Neural cell (in vitro differentiated cells): Measurements from ENCODE around the gene PDE6C. TPM values are rescaled to one million over a fixed set of nuclear protein-coding genes. Genes with fewer than 3 reads are reported as not detected.

Experiments used
- H2AFZ ChIP-seq: fragments of 200-600, 300-800 bp; sonication (generic), shearing (Covaris generic); 2 replicates; pipeline ENCODE4 v1.6.0; 2014; ENCODE audit warnings: low read depth, mild to moderate bottlenecking, antibody characterized with exemption, low read length, moderate library complexity
- H3F3A ChIP-seq: fragments of 200-600 bp; shearing (Covaris generic); 2 replicates; pipeline ENCODE4 v1.6.1; 2016; ENCODE audit warnings: mild to moderate bottlenecking, moderate library complexity, mixed read lengths, antibody characterized with exemption, low read length; ENCODE audit not compliant: insufficient read depth, poor library complexity, severe bottlenecking
- H3K27ac ChIP-seq: fragments of 200-600, 300-800 bp; sonication (generic), shearing (Covaris generic); 2 replicates; pipeline ENCODE4 v1.5.1; 2014; ENCODE audit warnings: mild to moderate bottlenecking, low read length, moderate library complexity
- H3K27me3 ChIP-seq: fragments of 300-800, 200-600 bp; sonication (generic), shearing (Covaris generic); 2 replicates; pipeline ENCODE4 v1.6.0; 2014; ENCODE audit warnings: mild to moderate bottlenecking, low read depth, low read length, moderate library complexity; ENCODE audit not compliant: insufficient read depth
- H3K36me3 ChIP-seq: fragments of 300-800, 200-600 bp; sonication (generic), shearing (Covaris generic); 2 replicates; pipeline ENCODE4 v1.5.1; 2014; ENCODE audit warnings: mild to moderate bottlenecking, antibody characterized with exemption, low read length, moderate library complexity; ENCODE audit not compliant: insufficient read depth
- H3K4me2 ChIP-seq: fragments of 300-800, 200-600 bp; sonication (generic), shearing (Covaris generic); 2 replicates; pipeline ENCODE4 v1.6.0; 2014; ENCODE audit warnings: mild to moderate bottlenecking, low read length
- H3K4me3 ChIP-seq: fragments of 300-800, 200-600 bp; sonication (generic), shearing (Covaris generic); 2 replicates; pipeline ENCODE4 v1.5.1; 2014; ENCODE audit warnings: mild to moderate bottlenecking, low read length, moderate library complexity
- H3K79me2 ChIP-seq: fragments of 200-600 bp; shearing (Covaris generic); replicated peaks from 2 replicates; pipeline ENCODE4 v1.6.0; 2014; ENCODE audit warnings: mild to moderate bottlenecking, low read length, moderate library complexity; ENCODE audit not compliant: insufficient read depth
- H3K9ac ChIP-seq: fragments of 300-800, 200-600 bp; sonication (generic), shearing (Covaris generic); 2 replicates; pipeline ENCODE4 v1.6.1; 2016; ENCODE audit warnings: mild to moderate bottlenecking, low read length, mixed read lengths
- H3K9me2 ChIP-seq: fragments of 200-600 bp; shearing (Covaris generic); 2 replicates; pipeline ENCODE4 v1.6.1; 2016; ENCODE audit warnings: mild to moderate bottlenecking, low read length, mixed read lengths; ENCODE audit not compliant: insufficient read depth
- H3K9me3 ChIP-seq: fragments of 200-600, 300-800 bp; sonication (generic), shearing (Covaris generic); 2 replicates; pipeline ENCODE4 v1.6.1; 2016; ENCODE audit warnings: mild to moderate bottlenecking, mixed run types, low read length, moderate library complexity, mixed read lengths
- H4K20me1 ChIP-seq: fragments of 200-600 bp; shearing (Covaris generic); 2 replicates; pipeline ENCODE4 v1.6.1; 2016; ENCODE audit warnings: mild to moderate bottlenecking, mixed run types; ENCODE audit not compliant: insufficient read depth
- EP300 ChIP-seq: fragments of 450-650 bp; conservative IDR thresholded peaks from 2 replicates; pipeline ENCODE4 v1.6.1; 2014; ENCODE audit warnings: antibody characterized with exemption, mild to moderate bottlenecking, moderate library complexity; ENCODE audit not compliant: poor library complexity, severe bottlenecking
- EZH2 ChIP-seq: fragments of 200-600, 300-800 bp; shearing (Covaris generic), sonication (generic); IDR thresholded peaks from 2 replicates; pipeline ENCODE4 v1.6.1; 2014; ENCODE audit warnings: antibody characterized with exemption, low read length, borderline replicate concordance, mild to moderate bottlenecking; ENCODE audit not compliant: insufficient read depth, poor library complexity, severe bottlenecking
- MXI1 ChIP-seq: fragments of 450-650 bp; conservative IDR thresholded peaks from 2 replicates; pipeline ENCODE4 v1.6.1; 2014; ENCODE audit warnings: antibody characterized with exemption, mild to moderate bottlenecking; ENCODE audit not compliant: poor library complexity, severe bottlenecking
- POLR2AphosphoS5 ChIP-seq: IDR thresholded peaks from 2 replicates; pipeline ENCODE4 v1.6.1; 2012
- RAD21 ChIP-seq: fragments of 450-650 bp; conservative IDR thresholded peaks from 2 replicates; pipeline ENCODE4 v1.6.1; 2014; ENCODE audit warnings: antibody characterized with exemption, mild to moderate bottlenecking, moderate library complexity
- SMC3 ChIP-seq: fragments of 450-650 bp; conservative IDR thresholded peaks from 2 replicates; pipeline ENCODE4 v1.6.1; 2014; ENCODE audit warnings: antibody characterized with exemption, mild to moderate bottlenecking, moderate library complexity; ENCODE audit not compliant: poor library complexity
- TAF1 ChIP-seq: IDR thresholded peaks from 2 replicates; pipeline ENCODE4 v1.6.1; 2012; ENCODE audit warnings: low read depth
- polyA plus RNA-seq: library from polyadenylated mRNA; depleted of rRNA; stranded (reverse); fragments of >200 nt; gene quantifications from 2 replicates; pipeline ENCODE4 v1.2.3, GENCODE V29; 2014
- TF ChIP-seq, protein P1 (sequence below): fragments of 450-650 bp; IDR thresholded peaks from 2 replicates; pipeline ENCODE4 v1.5.1; 2014; ENCODE audit warnings: antibody characterized with exemption, mild to moderate bottlenecking, moderate library complexity; ENCODE audit not compliant: poor library complexity, severe bottlenecking
- TF ChIP-seq, protein P2 (sequence below): IDR thresholded peaks from 2 replicates; pipeline ENCODE4 v1.6.1; 2012; ENCODE audit warnings: borderline replicate concordance

Gene PDE6C
- polyA plus RNA-seq, 1 donor from 2014 or later: not detected

DNA sequence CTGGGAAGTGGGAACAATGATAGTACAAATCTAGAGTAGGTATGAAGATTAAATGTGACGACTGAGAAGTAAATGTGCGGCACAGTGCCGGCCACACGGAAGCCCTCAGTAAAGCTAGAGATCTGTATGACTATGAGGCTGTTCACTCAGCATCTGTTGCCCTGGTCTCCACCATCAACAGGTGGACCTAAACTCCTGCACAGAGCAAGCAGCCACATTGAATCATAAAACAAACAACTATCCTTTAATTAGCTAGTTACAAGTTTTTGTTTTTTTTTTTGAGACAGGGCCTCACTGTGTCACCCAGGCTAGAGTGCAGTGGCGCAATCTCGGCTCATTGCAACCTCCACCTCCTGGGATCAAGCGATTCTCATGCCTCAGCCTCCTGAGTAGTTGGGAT, 27.9 kb upstream of the PDE6C start:
- H2AFZ ChIP-seq: no peak overlapping the region
- H3K36me3 ChIP-seq: no peaks in the 10 kb centered on the region
- no peaks in the 10 kb centered on the region for H3K27me3 ChIP-seq
- H3K4me2 ChIP-seq: no peak overlapping the region
- no peaks in the 10 kb centered on the region for H3K79me2 ChIP-seq
- TF ChIP-seq, protein P1, sequence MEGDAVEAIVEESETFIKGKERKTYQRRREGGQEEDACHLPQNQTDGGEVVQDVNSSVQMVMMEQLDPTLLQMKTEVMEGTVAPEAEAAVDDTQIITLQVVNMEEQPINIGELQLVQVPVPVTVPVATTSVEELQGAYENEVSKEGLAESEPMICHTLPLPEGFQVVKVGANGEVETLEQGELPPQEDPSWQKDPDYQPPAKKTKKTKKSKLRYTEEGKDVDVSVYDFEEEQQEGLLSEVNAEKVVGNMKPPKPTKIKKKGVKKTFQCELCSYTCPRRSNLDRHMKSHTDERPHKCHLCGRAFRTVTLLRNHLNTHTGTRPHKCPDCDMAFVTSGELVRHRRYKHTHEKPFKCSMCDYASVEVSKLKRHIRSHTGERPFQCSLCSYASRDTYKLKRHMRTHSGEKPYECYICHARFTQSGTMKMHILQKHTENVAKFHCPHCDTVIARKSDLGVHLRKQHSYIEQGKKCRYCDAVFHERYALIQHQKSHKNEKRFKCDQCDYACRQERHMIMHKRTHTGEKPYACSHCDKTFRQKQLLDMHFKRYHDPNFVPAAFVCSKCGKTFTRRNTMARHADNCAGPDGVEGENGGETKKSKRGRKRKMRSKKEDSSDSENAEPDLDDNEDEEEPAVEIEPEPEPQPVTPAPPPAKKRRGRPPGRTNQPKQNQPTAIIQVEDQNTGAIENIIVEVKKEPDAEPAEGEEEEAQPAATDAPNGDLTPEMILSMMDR: no peak
- TF ChIP-seq RAD21: no peak
- no peak for TF ChIP-seq SMC3
- TF ChIP-seq EP300: no peak
- TF ChIP-seq TAF1: no peak
- no peak for TF ChIP-seq EZH2
- TF ChIP-seq, protein P2, sequence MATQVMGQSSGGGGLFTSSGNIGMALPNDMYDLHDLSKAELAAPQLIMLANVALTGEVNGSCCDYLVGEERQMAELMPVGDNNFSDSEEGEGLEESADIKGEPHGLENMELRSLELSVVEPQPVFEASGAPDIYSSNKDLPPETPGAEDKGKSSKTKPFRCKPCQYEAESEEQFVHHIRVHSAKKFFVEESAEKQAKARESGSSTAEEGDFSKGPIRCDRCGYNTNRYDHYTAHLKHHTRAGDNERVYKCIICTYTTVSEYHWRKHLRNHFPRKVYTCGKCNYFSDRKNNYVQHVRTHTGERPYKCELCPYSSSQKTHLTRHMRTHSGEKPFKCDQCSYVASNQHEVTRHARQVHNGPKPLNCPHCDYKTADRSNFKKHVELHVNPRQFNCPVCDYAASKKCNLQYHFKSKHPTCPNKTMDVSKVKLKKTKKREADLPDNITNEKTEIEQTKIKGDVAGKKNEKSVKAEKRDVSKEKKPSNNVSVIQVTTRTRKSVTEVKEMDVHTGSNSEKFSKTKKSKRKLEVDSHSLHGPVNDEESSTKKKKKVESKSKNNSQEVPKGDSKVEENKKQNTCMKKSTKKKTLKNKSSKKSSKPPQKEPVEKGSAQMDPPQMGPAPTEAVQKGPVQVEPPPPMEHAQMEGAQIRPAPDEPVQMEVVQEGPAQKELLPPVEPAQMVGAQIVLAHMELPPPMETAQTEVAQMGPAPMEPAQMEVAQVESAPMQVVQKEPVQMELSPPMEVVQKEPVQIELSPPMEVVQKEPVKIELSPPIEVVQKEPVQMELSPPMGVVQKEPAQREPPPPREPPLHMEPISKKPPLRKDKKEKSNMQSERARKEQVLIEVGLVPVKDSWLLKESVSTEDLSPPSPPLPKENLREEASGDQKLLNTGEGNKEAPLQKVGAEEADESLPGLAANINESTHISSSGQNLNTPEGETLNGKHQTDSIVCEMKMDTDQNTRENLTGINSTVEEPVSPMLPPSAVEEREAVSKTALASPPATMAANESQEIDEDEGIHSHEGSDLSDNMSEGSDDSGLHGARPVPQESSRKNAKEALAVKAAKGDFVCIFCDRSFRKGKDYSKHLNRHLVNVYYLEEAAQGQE: no peak
- TF ChIP-seq POLR2AphosphoS5: no peak
- TF ChIP-seq MXI1: no peak
- no peaks in the 10 kb centered on the region for H3F3A ChIP-seq
- no peak overlapping the region for H3K4me3 ChIP-seq
- no peak overlapping the region for H3K9ac ChIP-seq
- H3K9me2 ChIP-seq: no peaks in the 10 kb centered on the region
- no peaks in the 10 kb centered on the region for H3K9me3 ChIP-seq
- H4K20me1 ChIP-seq: no peaks in the 10 kb centered on the region
- H3K27ac ChIP-seq: no peak overlapping the region

DNA sequence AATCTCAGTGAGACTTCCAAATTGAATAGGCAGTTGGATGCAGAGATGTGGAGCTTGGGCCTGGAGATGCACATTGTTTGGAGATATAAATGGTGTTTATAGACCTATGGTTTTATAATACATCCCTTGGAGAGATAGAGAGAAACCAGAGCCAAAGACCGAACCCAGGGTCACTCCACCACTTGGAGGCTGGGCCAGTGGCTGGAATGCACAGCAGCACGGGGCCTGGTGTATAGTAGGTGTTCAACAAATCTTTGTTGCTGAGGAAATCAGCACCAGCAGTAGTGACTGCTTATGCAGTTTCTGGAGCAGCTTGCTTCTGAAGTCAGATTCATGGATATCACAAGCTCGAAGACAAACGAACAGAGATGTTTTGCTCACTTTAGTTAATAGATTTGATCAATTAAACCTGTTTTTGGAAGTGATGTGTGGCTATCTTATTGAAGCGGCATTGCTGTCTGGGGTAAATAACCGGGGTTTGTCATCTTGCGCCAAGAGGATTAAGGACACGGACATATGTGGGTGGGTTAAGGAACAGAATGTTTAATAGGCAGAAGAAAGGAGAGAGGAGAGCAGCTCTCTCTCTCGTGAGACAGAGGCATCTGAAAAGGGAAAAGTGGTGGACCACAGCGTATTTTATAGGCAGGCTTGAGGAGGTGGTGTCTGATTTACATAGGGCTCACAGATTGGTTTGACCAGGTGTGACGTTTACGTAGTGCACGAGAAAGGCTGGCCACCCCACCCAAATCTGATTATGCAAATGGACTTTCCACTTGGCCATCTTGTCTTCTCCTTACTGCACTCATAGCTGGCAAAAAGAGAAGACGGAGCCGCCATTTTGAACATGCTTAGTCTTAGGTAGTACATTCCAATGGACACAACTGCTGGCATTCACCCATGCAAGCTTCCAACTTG, 22.4 kb upstream of the PDE6C start:
- Histone ChIP-seq H3K36me3 (no peaks in the 10 kb centered on the region), H3K79me2 (no peaks in the 10 kb centered on the region), H3K4me2 (no peak overlapping the region), H3F3A (no peaks in the 10 kb centered on the region), H3K9me2 (no peaks in the 10 kb centered on the region), H3K9ac (no peak overlapping the region), H3K4me3 (no peak overlapping the region), H4K20me1 (no peaks in the 10 kb centered on the region), H2AFZ (no peak overlapping the region), H3K27ac (no peak overlapping the region), H3K27me3 (no peaks in the 10 kb centered on the region), H3K9me3 (no peaks in the 10 kb centered on the region)
- TF ChIP-seq, protein P1: no peak
- no peak for TF ChIP-seq RAD21
- no peak for TF ChIP-seq EZH2
- no peak for TF ChIP-seq TAF1
- no peak for TF ChIP-seq EP300
- no peak for TF ChIP-seq POLR2AphosphoS5
- TF ChIP-seq, protein P2: no peak
- TF ChIP-seq SMC3: no peak
- TF ChIP-seq MXI1: no peak
